D721Med (cell line): ENCODE measurements around the gene FAM151A.

Source experiments
- DNase-seq: peaks from one replicate; pipeline ENCODE4 v3.0.0; 2011; ENCODE audit warnings: low spot score; ENCODE audit not compliant: insufficient read length
- FAIRE-seq: peaks from 2 replicates; lab custom pipeline; 2011; peaks lifted over from hg19 to GRCh38; lab: Jason Lieb, UNC
- TF ChIP-seq, protein P1 (sequence below): IDR thresholded peaks from 2 replicates; pipeline ENCODE4 v1.5.1; 2012; ENCODE audit warnings: mild to moderate bottlenecking, control low read depth; ENCODE audit not compliant: insufficient read depth; ENCODE audit errors: missing control alignments

The FAM151A gene

DNA sequence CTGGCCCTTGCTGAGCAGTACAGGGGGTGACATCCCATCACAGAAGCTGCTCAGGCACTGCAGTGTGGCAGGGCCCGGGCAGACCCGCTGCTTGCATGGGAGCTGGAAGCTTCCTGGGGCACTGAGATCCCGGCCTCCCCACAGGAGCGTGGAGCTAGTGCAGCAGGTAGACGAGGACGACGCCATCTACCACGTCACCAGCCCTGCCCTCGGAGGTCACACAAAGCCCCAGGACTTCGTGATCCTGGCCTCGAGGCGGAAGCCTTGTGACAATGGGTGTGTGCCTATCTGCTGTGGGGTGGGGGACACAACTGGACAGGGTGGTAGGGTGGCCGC is 16.4 kb downstream of the FAM151A start:
- DNase-seq (no peak), FAIRE-seq (no peak)
- TF ChIP-seq, protein P1, sequence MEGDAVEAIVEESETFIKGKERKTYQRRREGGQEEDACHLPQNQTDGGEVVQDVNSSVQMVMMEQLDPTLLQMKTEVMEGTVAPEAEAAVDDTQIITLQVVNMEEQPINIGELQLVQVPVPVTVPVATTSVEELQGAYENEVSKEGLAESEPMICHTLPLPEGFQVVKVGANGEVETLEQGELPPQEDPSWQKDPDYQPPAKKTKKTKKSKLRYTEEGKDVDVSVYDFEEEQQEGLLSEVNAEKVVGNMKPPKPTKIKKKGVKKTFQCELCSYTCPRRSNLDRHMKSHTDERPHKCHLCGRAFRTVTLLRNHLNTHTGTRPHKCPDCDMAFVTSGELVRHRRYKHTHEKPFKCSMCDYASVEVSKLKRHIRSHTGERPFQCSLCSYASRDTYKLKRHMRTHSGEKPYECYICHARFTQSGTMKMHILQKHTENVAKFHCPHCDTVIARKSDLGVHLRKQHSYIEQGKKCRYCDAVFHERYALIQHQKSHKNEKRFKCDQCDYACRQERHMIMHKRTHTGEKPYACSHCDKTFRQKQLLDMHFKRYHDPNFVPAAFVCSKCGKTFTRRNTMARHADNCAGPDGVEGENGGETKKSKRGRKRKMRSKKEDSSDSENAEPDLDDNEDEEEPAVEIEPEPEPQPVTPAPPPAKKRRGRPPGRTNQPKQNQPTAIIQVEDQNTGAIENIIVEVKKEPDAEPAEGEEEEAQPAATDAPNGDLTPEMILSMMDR = no peak

DNA sequence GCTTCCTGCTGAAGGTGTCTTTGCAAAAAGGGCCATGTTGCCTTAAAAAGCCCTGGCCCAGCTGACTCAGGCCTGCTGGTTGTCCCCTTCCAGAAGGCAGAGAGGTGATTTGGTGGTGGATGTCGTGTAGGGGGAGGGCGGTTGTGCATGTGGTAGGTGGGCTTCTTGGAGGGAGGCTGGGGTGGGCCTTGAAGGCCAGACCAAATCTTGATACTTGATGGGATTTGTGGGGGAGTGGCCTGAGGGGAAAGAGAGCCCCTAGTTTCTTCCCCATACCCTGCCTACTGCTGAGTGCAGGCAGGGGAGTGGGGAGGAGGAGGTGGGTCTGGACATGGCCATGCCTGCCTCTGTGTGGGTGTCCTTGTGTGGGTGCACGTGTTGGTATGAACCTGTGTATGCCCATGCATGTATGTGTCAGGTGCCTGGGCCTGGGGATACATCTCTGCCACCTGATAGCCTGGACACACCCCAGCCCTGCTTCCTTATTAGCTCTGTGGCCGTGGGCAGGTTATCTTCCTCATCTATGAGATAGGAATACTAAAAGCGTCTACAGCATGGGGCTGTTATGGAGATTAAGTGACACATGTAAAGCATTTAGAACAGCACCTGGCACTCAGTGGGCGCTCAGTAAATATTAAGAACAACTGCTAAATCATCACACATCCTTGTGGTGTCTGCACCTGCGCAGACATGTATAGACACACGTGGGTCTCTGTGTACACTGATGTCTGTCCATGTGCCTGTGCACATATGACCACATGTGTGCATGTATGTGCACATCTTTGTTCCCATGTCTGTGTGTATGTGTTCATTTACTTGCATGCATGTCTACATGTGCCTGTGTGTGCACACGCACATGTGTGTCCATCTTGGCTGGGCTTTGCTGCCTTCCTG is 17.0 kb downstream of the FAM151A start:
- FAIRE-seq (no peak), DNase-seq (no peak)
- TF ChIP-seq, protein P1 = no peak

DNA sequence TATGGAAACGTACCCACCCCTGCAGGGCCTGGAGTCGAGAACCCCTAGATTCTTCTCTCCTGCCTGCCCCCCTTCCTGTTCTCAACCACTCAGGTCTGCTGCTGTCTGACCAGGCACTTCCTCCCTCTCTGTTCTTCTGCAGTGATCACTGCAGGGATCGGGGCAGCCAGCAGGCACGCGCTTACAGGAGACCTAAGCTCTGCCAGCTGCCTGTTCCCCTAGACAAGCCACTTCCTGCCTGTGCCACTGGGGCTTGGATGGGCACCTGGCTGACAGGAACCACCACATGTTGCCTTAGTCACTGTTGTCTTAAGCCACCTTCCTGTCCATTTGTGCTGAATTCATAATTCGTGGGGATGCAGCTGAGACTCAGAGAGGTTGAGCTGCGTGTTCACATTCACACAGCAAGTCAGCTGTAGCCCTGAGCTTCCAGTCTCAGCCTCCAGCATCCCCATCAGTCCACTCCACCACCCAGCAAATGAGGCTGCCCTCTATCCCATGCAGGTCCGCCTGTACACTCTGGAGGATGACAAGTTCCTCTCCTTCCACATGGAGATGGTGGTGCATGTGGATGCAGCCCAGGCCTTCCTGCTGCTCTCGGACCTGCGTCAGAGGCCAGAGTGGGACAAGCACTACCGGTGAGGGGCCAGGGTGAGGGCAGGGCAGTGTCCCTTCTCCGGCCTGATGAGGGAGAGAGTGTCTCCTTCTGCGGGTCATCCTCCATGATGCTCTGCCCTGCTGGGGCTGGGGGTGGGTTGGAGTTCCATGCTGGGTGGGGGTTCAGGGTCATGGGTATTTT is 18.6 kb downstream of the FAM151A start:
- TF ChIP-seq, protein P1 = no peak
- FAIRE-seq (no peak), DNase-seq (no peak)

DNA sequence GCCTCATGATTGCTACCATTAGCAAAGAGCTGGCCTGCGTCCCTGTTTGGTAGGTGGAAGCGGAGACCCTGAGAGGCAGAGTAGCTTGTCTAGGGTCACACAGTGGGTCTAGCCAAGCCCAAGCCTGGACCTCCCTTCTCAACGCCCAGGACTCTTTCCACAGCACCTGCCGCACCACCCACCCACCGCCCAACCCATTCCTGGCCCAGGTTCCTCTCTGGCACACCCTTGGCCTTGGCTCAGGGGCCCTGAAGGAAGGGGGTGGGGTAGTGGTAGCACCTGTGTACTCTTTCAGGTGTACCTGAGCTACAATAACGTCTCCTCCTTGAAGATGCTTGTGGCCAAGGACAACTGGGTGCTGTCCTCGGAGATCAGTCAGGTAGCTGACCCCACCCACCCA is 19.3 kb downstream of the FAM151A start:
- FAIRE-seq (no peak), DNase-seq (no peak)
- TF ChIP-seq, protein P1 = no peak

DNA sequence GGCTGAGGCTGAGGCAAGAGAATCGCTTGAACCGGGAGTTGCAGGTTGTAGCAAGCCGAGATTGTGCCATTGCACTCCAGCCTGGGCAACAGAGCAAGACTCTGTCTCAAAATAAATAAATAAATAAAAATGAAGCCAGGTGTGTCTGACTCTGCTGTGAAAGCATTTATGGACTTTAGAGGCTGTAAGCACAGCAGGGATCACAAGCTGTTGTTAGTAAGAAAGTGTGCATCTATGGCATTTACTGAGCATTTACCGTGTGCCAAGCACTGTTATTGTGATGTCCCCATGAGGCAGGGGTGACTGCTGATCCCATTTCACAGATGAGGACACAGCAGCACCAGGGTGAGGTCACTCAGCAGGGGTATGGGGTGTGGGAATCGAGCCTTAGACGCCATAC is 20.1 kb downstream of the FAM151A start:
- DNase-seq (no peak), FAIRE-seq (no peak)
- TF ChIP-seq, protein P1 = no peak

DNA sequence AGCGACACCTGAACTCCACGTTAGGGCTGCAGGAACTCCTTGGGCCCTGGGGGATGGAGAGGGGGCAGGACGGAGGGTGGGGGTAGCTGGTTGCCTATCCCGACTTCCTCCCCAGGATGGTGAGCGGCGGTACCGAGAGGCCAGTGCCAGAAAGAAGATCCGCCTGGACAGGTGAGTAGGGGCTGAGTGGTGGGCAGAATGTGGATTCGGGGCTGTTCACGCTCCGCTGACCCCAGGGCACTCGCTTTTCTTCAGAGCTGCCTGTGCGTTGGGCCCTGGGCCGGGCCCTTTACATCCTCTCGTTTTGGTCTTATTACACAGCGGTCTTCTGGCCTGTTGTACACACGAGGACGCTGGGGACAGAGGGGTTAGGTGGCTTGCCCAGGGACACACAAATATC is 20.8 kb downstream of the FAM151A start:
- FAIRE-seq = no peak
- no peak for DNase-seq
- TF ChIP-seq, protein P1 = no peak
